ENCODE data around the gene STIMATE.

Gene STIMATE

GRCh38 chr3:52859686-52860423 is 37.5 kb downstream of the STIMATE start:
- no peak overlapping the region for H3K27ac Mint-ChIP-seq
- H3K4me1 Mint-ChIP-seq, result no peaks in the 10 kb centered on the region
- H3K4me3 Mint-ChIP-seq, result no peak overlapping the region
- peaks cover 25% of the 10 kb centered on the region for H3K36me3 Mint-ChIP-seq (ENCODE audit: low read depth)
- H3K9me3 Mint-ChIP-seq, result peaks cover 26% of the 10 kb centered on the region
- TF ChIP-seq CTCF (IDR thresholded peaks at IDR 0.05), result no peak
- no peak for DNase-seq
- H3K27me3 Mint-ChIP-seq (ENCODE audit: low read depth, poor library complexity), result peaks cover 4% of the 10 kb centered on the region

GRCh38 chr3:52857864-52858263 is 39.5 kb downstream of the STIMATE start:
- Mint-ChIP-seq H3K9me3 (peaks cover 7% of the 10 kb centered on the region), H3K36me3 (ENCODE audit: low read depth) (peaks cover 17% of the 10 kb centered on the region), H3K4me3 (no peak overlapping the region), H3K27me3 (ENCODE audit: low read depth, poor library complexity) (peaks cover 4% of the 10 kb centered on the region), H3K27ac (no peak overlapping the region), H3K4me1 (no peaks in the 10 kb centered on the region)
- DNase-seq, result no peak
- no peak for TF ChIP-seq CTCF (IDR thresholded peaks at IDR 0.05)

- no peak for DNase-seq
- Mint-ChIP-seq H3K4me1 (no peaks in the 10 kb centered on the region), H3K9me3 (peaks cover 3% of the 10 kb centered on the region), H3K36me3 (ENCODE audit: low read depth) (peaks cover 12% of the 10 kb centered on the region), H3K27ac (no peak overlapping the region), H3K27me3 (ENCODE audit: low read depth, poor library complexity) (peaks cover 4% of the 10 kb centered on the region), H3K4me3 (no peak overlapping the region)
- no peak for TF ChIP-seq CTCF (IDR thresholded peaks at IDR 0.05)
Measured at GRCh38 chr3:52857133-52857532, 40.2 kb downstream of the STIMATE start.

GRCh38 chr3:52856666-52857065 is 40.7 kb downstream of the STIMATE start:
- no peak for TF ChIP-seq CTCF (IDR thresholded peaks at IDR 0.05)
- Mint-ChIP-seq H3K4me3 (no peak overlapping the region), H3K4me1 (no peaks in the 10 kb centered on the region), H3K36me3 (ENCODE audit: low read depth) (peaks cover 12% of the 10 kb centered on the region), H3K9me3 (peaks cover 3% of the 10 kb centered on the region), H3K27me3 (ENCODE audit: low read depth, poor library complexity) (peaks cover 4% of the 10 kb centered on the region), H3K27ac (no peak overlapping the region)
- no peak for DNase-seq

- Mint-ChIP-seq H3K27me3 (ENCODE audit: low read depth, poor library complexity) (no peaks in the 10 kb centered on the region), H3K36me3 (ENCODE audit: low read depth) (peaks cover 12% of the 10 kb centered on the region), H3K4me1 (no peaks in the 10 kb centered on the region), H3K9me3 (peaks cover 3% of the 10 kb centered on the region), H3K4me3 (no peak overlapping the region), H3K27ac (no peak overlapping the region)
- TF ChIP-seq CTCF (IDR thresholded peaks at IDR 0.05), result no peak
- no peak for DNase-seq
Measured at GRCh38 chr3:52854013-52854412, 43.3 kb downstream of the STIMATE start.

- Mint-ChIP-seq H3K36me3 (ENCODE audit: low read depth) (peaks cover 11% of the 10 kb centered on the region), H3K4me1 (no peaks in the 10 kb centered on the region), H3K27me3 (ENCODE audit: low read depth, poor library complexity) (peaks cover 2% of the 10 kb centered on the region), H3K9me3 (no peaks in the 10 kb centered on the region), H3K27ac (no peak overlapping the region), H3K4me3 (no peak overlapping the region)
- no peak for DNase-seq
- no peak for TF ChIP-seq CTCF (IDR thresholded peaks at IDR 0.05)
Measured at GRCh38 chr3:52852419-52852818, 44.9 kb downstream of the STIMATE start.

Measured in nephron progenitor cell (in vitro differentiated cells).